GM12872 (cell line): Measurements from ENCODE around the gene GPR108.

Experiments
- CTCF ChIP-seq: IDR thresholded peaks from 3 replicates; pipeline ENCODE4 v1.5.1; 2011; ENCODE audit warnings: low read depth, mild to moderate bottlenecking, low read length, moderate library complexity; ENCODE audit not compliant: insufficient read depth

Gene GPR108

GRCh38 chr19:6737284-6737872 is at the start of gene GPR108:
Gene GPR108 (minus strand): TSS chr19:6737580. CDS start chr19:6737576, 4 bp downstream.
- no peak for TF ChIP-seq CTCF

- no peak for TF ChIP-seq CTCF
These were observed 41.8 kb upstream of the GPR108 start for GRCh38 chr19:6779206-6779605.

- TF ChIP-seq CTCF = no peak
These were observed 41.0 kb upstream of the GPR108 start for GRCh38 chr19:6778386-6778785.

- no peak for TF ChIP-seq CTCF
These were observed 40.1 kb upstream of the GPR108 start for GRCh38 chr19:6777434-6777833.

GRCh38 chr19:6776999-6777398 is 39.6 kb upstream of the GPR108 start:
- TF ChIP-seq CTCF = no peak

- no peak for TF ChIP-seq CTCF
These were observed 37.7 kb upstream of the GPR108 start for GRCh38 chr19:6774821-6775707.

- TF ChIP-seq CTCF = no peak
These were observed 36.0 kb upstream of the GPR108 start for GRCh38 chr19:6773323-6773931.
